Endodermal cell (in vitro differentiated cells): ENCODE measurements around the gene GSE1. TPM values are rescaled to one million over a fixed set of nuclear protein-coding genes. Genes with fewer than 3 reads are reported as not detected.

Experiments used
- DNase-seq: peaks from one replicate; pipeline ENCODE4 v3.0.0-alpha.2; 2017
- H3K27ac ChIP-seq: 2 replicates; pipeline ENCODE4 v1.5.1; 2013; ENCODE audit warnings: mild to moderate bottlenecking, low read depth, low read length, moderate library complexity
- H3K27me3 ChIP-seq: 2 replicates; pipeline ENCODE4 v1.6.1; 2013; ENCODE audit warnings: mild to moderate bottlenecking, low read length, moderate library complexity; ENCODE audit not compliant: insufficient read depth, control insufficient read depth, poor library complexity, severe bottlenecking
- H3K36me3 ChIP-seq: 2 replicates; pipeline ENCODE4 v1.7.0; 2013; ENCODE audit warnings: mild to moderate bottlenecking, low read length, moderate library complexity; ENCODE audit not compliant: control insufficient read depth, insufficient read depth
- H3K4me1 ChIP-seq: one replicate; pipeline ENCODE4 v1.7.0; 2013; ENCODE audit warnings: low read length; ENCODE audit not compliant: control insufficient read depth, insufficient read depth
- H3K4me3 ChIP-seq: 2 replicates; pipeline ENCODE4 v1.5.1; 2013; ENCODE audit warnings: mild to moderate bottlenecking, low read length, moderate library complexity
- H3K9ac ChIP-seq: 2 replicates; pipeline ENCODE4 v1.6.1; 2013; ENCODE audit warnings: mild to moderate bottlenecking, low read length, moderate library complexity; ENCODE audit not compliant: poor library complexity, severe bottlenecking; ENCODE audit errors: extremely low read depth
- H3K9me3 ChIP-seq: 2 replicates; pipeline ENCODE4 v1.6.1; 2013; ENCODE audit warnings: mild to moderate bottlenecking, low read length, moderate library complexity; ENCODE audit not compliant: control insufficient read depth
- H3K27ac Mint-ChIP-seq: 2 replicates; pipeline ENCODE4 v1.8.0; 2020; ENCODE audit warnings: mixed read lengths
- H3K27me3 Mint-ChIP-seq: 2 replicates; pipeline ENCODE4 v1.8.0; 2021; ENCODE audit warnings: mild to moderate bottlenecking, mixed read lengths; ENCODE audit not compliant: insufficient read depth
- H3K36me3 Mint-ChIP-seq: 2 replicates; pipeline ENCODE4 v1.8.0; 2020; ENCODE audit warnings: low read depth, mixed read lengths
- H3K4me1 Mint-ChIP-seq: 2 replicates; pipeline ENCODE4 v1.8.0; 2020; ENCODE audit warnings: mixed read lengths
- H3K4me3 Mint-ChIP-seq: 2 replicates; pipeline ENCODE4 v1.8.0; 2020; ENCODE audit warnings: mild to moderate bottlenecking, moderate library complexity, mixed read lengths
- H3K9me3 Mint-ChIP-seq: 2 replicates; pipeline ENCODE4 v1.8.0; 2020; ENCODE audit warnings: mild to moderate bottlenecking, mixed read lengths
- CTCF ChIP-seq: fragments of 200-600 bp; sonication (generic); conservative IDR thresholded peaks from 2 replicates; pipeline ENCODE4 v1.5.0; 2021; ENCODE audit warnings: antibody characterized with exemption, mild to moderate bottlenecking
- WGBS, 2 experiments: methylation state at CpG; one replicate each; pipeline versions ENCODE4 v1.1.5 to v1.1.7; 2013; ENCODE audit warnings: missing lambda C conversion rate in 2 of 2, mixed read lengths in 1 of 2; ENCODE audit not compliant: insufficient coverage in 1 of 2, insufficient read length in 1 of 2; 5-methylcytosine and 5-hydroxymethylcytosine counted together
- total RNA-seq, 2 donors: library from RNA; stranded (reverse); fragmentation: NEBNext Ultra II Directional in 1 of 2; extraction: Animal tissue kit (Norgen Biotek cat#: 25700) in 1 of 2; gene quantifications; 2 replicates in 1 of 2; 3 replicates in 1 of 2; pipeline ENCODE4 v1.2.1, GENCODE V29; 2021

Gene GSE1
- total RNA-seq, 2 donors from 2014 or later, result 108 to 128 TPM

GRCh38 chr16:85718682-85719081, 105.6 kb downstream of the GSE1 start:
- Histone ChIP-seq H3K27me3 (peaks cover 21% of the 10 kb centered on the region), H3K36me3 (no peaks in the 10 kb centered on the region), H3K27ac (no peak overlapping the region), H3K4me1 (peaks cover 2% of the 10 kb centered on the region), H3K9ac (no peak overlapping the region), H3K4me3 (no peak overlapping the region), H3K9me3 (no peaks in the 10 kb centered on the region)
- 63 to 65% methylated on average over 11 of the region's 11 CpGs for WGBS, 2 experiments
- peak; percentile 88 for DNase-seq
- peaks cover 21% of the 10 kb centered on the region for H3K27me3 Mint-ChIP-seq
- peaks cover 3% of the 10 kb centered on the region for H3K4me1 Mint-ChIP-seq
- no peaks in the 10 kb centered on the region for H3K36me3 Mint-ChIP-seq
- no peak overlapping the region for H3K4me3 Mint-ChIP-seq
- H3K27ac Mint-ChIP-seq, result no peak overlapping the region
- TF ChIP-seq CTCF, result peak; percentile 83
- H3K9me3 Mint-ChIP-seq, result no peaks in the 10 kb centered on the region

GRCh38 chr16:85719605-85720301, 106.6 kb downstream of the GSE1 start:
- no peak overlapping the region for H3K9ac ChIP-seq
- no peaks in the 10 kb centered on the region for H3K36me3 ChIP-seq
- no peak for TF ChIP-seq CTCF
- no peak overlapping the region for H3K4me3 Mint-ChIP-seq
- peaks cover 21% of the 10 kb centered on the region for H3K27me3 ChIP-seq
- no peaks in the 10 kb centered on the region for H3K9me3 ChIP-seq
- H3K36me3 Mint-ChIP-seq, result no peaks in the 10 kb centered on the region
- no peak overlapping the region for H3K27ac ChIP-seq
- no peaks in the 10 kb centered on the region for H3K9me3 Mint-ChIP-seq
- H3K27ac Mint-ChIP-seq, result no peak overlapping the region
- H3K4me3 ChIP-seq, result no peak overlapping the region
- peaks cover 21% of the 10 kb centered on the region for H3K27me3 Mint-ChIP-seq
- no peak for DNase-seq
- H3K4me1 ChIP-seq, result peaks cover 2% of the 10 kb centered on the region
- WGBS, 2 experiments, result 93 to 97% methylated on average over 9 to 10 of the region's 11 CpGs
- H3K4me1 Mint-ChIP-seq, result peaks cover 3% of the 10 kb centered on the region

- H3K27ac Mint-ChIP-seq, result no peak overlapping the region
- no peak overlapping the region for H3K4me3 Mint-ChIP-seq
- WGBS, 2 experiments, result 97% methylated on average over 4 of the region's 4 CpGs; no CpG with 5 or more reads in 1 of the 2 experiments
- peaks cover 16% of the 10 kb centered on the region for H3K27me3 Mint-ChIP-seq
- no peak overlapping the region for H3K9ac ChIP-seq
- no peak overlapping the region for H3K4me3 ChIP-seq
- H3K27ac ChIP-seq, result no peak overlapping the region
- TF ChIP-seq CTCF, result no peak
- H3K9me3 Mint-ChIP-seq, result no peaks in the 10 kb centered on the region
- H3K4me1 Mint-ChIP-seq, result peaks cover 3% of the 10 kb centered on the region
- H3K4me1 ChIP-seq, result peaks cover 2% of the 10 kb centered on the region
- H3K9me3 ChIP-seq, result no peaks in the 10 kb centered on the region
- H3K36me3 ChIP-seq, result no peaks in the 10 kb centered on the region
- peaks cover 20% of the 10 kb centered on the region for H3K27me3 ChIP-seq
- H3K36me3 Mint-ChIP-seq, result no peaks in the 10 kb centered on the region
- DNase-seq, result no peak
Measured at GRCh38 chr16:85720302-85720637, 107.1 kb downstream of the GSE1 start.
